ENCODE results near the gene ADCY5.

Gene ADCY5

GRCh38 chr3:123481722-123482457 lies 33.0 kb upstream of the ADCY5 start:
- Histone ChIP-seq H3K4me1 (ENCODE audit: control insufficient read depth, insufficient read depth, low read length) (no peaks in the 10 kb centered on the region), H3K4me3 (ENCODE audit: low read depth, low read length) (no peak overlapping the region), H3K36me3 (ENCODE audit: control insufficient read depth in 2 of 2, insufficient read depth in 1 of 2, low read length in 2 of 2) (no peaks in the 10 kb centered on the region), H3K9me3 (ENCODE audit: control insufficient read depth, insufficient read depth, low read depth, low read length) (no peaks in the 10 kb centered on the region), H3K27ac (ENCODE audit: extremely low read depth, low read depth, low read length) (no peak overlapping the region)
- CTCF ChIA-PET, result no interaction called here
- POLR2A ChIA-PET, result no interaction called here
- TF ChIP-seq PBX3 (CRISPR knock-in tag; IDR thresholded peaks at IDR 0.05) (no peak), PRDM10 (tag by site-specific recombination; IDR thresholded peaks at IDR 0.05) (peak; percentile 85)

- CTCF ChIA-PET, result interaction anchor here (0.7 kb wide), 1 partner anchor 12 kb away, joined by 3 read pairs; no protein-coding TSS in a partner anchor
Measured at GRCh38 chr3:123481071-123481470, 32.2 kb upstream of the ADCY5 start.

More at GRCh38 chr3:123481071-123481470, 32.2 kb upstream of the ADCY5 start:
- POLR2A ChIA-PET, result no interaction called here
- Histone ChIP-seq H3K4me1 (ENCODE audit: control insufficient read depth, insufficient read depth, low read length) (no peaks in the 10 kb centered on the region), H3K36me3 (ENCODE audit: control insufficient read depth in 2 of 2, insufficient read depth in 1 of 2, low read length in 2 of 2) (no peaks in the 10 kb centered on the region), H3K27ac (ENCODE audit: extremely low read depth, low read depth, low read length) (no peak overlapping the region), H3K4me3 (ENCODE audit: low read depth, low read length) (no peak overlapping the region), H3K9me3 (ENCODE audit: control insufficient read depth, insufficient read depth, low read depth, low read length) (no peaks in the 10 kb centered on the region)
- TF ChIP-seq ZNF302 (tag by site-specific recombination; IDR thresholded peaks at IDR 0.05; ENCODE audit: low read depth), result no peak
- no peak for TF ChIP-seq ZNF513 (tag by site-specific recombination; IDR thresholded peaks at IDR 0.05)
- TF ChIP-seq ZNF692 (tag by site-specific recombination; IDR thresholded peaks at IDR 0.05), result no peak
- no peak for TF ChIP-seq ZNF560 (tag by site-specific recombination; IDR thresholded peaks at IDR 0.05; ENCODE audit: borderline replicate concordance)
- TF ChIP-seq ZNF184 (tag by site-specific recombination; IDR thresholded peaks at IDR 0.05), result no peak
- no peak for TF ChIP-seq YY2 (tag by site-specific recombination; IDR thresholded peaks at IDR 0.05)
- no peak for TF ChIP-seq ZBTB1 (tag by site-specific recombination; IDR thresholded peaks at IDR 0.05)
- no peak for TF ChIP-seq ZBTB7A (tag by site-specific recombination; IDR thresholded peaks at IDR 0.05; ENCODE audit: low read depth)
- no peak for TF ChIP-seq MZF1 (tag by site-specific recombination; IDR thresholded peaks at IDR 0.05; ENCODE audit: borderline replicate concordance)
- TF ChIP-seq SCRT1 (tag by site-specific recombination; IDR thresholded peaks at IDR 0.05; ENCODE audit: borderline replicate concordance), result no peak
- no peak for TF ChIP-seq ZSCAN5A (tag by site-specific recombination; IDR thresholded peaks at IDR 0.05)
- no peak for TF ChIP-seq ZNF394 (tag by site-specific recombination; IDR thresholded peaks at IDR 0.05; ENCODE audit: borderline replicate concordance)
- no peak for TF ChIP-seq ZNF629 (tag by site-specific recombination; IDR thresholded peaks at IDR 0.05)
- TF ChIP-seq ZNF24 (tag by site-specific recombination; IDR thresholded peaks at IDR 0.05), result no peak
- TF ChIP-seq ZBTB20 (tag by site-specific recombination; IDR thresholded peaks at IDR 0.05), result no peak
- TF ChIP-seq ZNF558 (tag by site-specific recombination; IDR thresholded peaks at IDR 0.05), result no peak
- TF ChIP-seq ZIC2 (tag by site-specific recombination; IDR thresholded peaks at IDR 0.05), result no peak
- no peak for TF ChIP-seq HIC1 (tag by site-specific recombination; IDR thresholded peaks at IDR 0.05)
